Medulla oblongata (tissue), 1 donor: ENCODE results near the gene PRKN.

ENCODE experiments used
- DNase-seq: peaks from one replicate; pipeline ENCODE4 v3.0.0-alpha.2; 2015; ENCODE audit errors: extremely low spot score

The PRKN gene

GRCh38 chr6:162313922-162314660, 413.5 kb downstream of the PRKN start:
- DNase-seq, result no peak

- DNase-seq, result no peak
These were observed 419.7 kb downstream of the PRKN start for GRCh38 chr6:162307865-162308264.

- no peak for DNase-seq
These were observed 420.9 kb downstream of the PRKN start for GRCh38 chr6:162306616-162307015.

- no peak for DNase-seq
These were observed 426.4 kb downstream of the PRKN start for GRCh38 chr6:162301128-162301527.

GRCh38 chr6:162294029-162294428, 433.5 kb downstream of the PRKN start:
- no peak for DNase-seq

- no peak for DNase-seq
These were observed 434.7 kb downstream of the PRKN start for GRCh38 chr6:162292915-162293314.

- DNase-seq, result no peak
These were observed 436.6 kb downstream of the PRKN start for GRCh38 chr6:162290846-162291465.

- DNase-seq, result peak; percentile 80
These were observed 437.6 kb downstream of the PRKN start for GRCh38 chr6:162289972-162290371.

- no peak for DNase-seq
These were observed 453.6 kb downstream of the PRKN start for GRCh38 chr6:162273986-162274385.

GRCh38 chr6:162271922-162272321, 455.6 kb downstream of the PRKN start:
- no peak for DNase-seq

GRCh38 chr6:162270966-162271365, 456.6 kb downstream of the PRKN start:
- no peak for DNase-seq

GRCh38 chr6:162267641-162268040, 459.9 kb downstream of the PRKN start:
- DNase-seq, result no peak

- no peak for DNase-seq
These were observed 460.4 kb downstream of the PRKN start for GRCh38 chr6:162267126-162267525.

- DNase-seq, result no peak
These were observed 463.0 kb downstream of the PRKN start for GRCh38 chr6:162264581-162264980.

- no peak for DNase-seq
These were observed 464.9 kb downstream of the PRKN start for GRCh38 chr6:162262466-162263196.

GRCh38 chr6:162261598-162261997, 466.0 kb downstream of the PRKN start:
- no peak for DNase-seq

GRCh38 chr6:162260027-162260426, 467.5 kb downstream of the PRKN start:
- DNase-seq, result no peak

GRCh38 chr6:162258647-162259046, 468.9 kb downstream of the PRKN start:
- no peak for DNase-seq

GRCh38 chr6:162256361-162256760, 471.2 kb downstream of the PRKN start:
- no peak for DNase-seq

- DNase-seq, result no peak
These were observed 476.3 kb downstream of the PRKN start for GRCh38 chr6:162251257-162251656.

GRCh38 chr6:162249907-162250642, 477.5 kb downstream of the PRKN start:
- DNase-seq, result no peak

GRCh38 chr6:162245830-162246420, 481.6 kb downstream of the PRKN start:
- DNase-seq, result no peak
